IPS-NIHi7 (cell line): Measurements from ENCODE around the gene ELF1.
"Not testable (repeated sequence)": the region's sequence is repeated elsewhere in the genome, so short reads cannot be mapped to it uniquely, and the experiment has no call there.

Source experiments
- DNase-seq: peaks from one replicate; pipeline ENCODE4 v3.0.0; 2012; ENCODE audit warnings: mixed read lengths; ENCODE audit errors: extremely low spot score

The ELF1 gene

GRCh38 chr13:40933508-40934204 lies 85.5 kb downstream of the ELF1 start:
- no peak for DNase-seq

DNA sequence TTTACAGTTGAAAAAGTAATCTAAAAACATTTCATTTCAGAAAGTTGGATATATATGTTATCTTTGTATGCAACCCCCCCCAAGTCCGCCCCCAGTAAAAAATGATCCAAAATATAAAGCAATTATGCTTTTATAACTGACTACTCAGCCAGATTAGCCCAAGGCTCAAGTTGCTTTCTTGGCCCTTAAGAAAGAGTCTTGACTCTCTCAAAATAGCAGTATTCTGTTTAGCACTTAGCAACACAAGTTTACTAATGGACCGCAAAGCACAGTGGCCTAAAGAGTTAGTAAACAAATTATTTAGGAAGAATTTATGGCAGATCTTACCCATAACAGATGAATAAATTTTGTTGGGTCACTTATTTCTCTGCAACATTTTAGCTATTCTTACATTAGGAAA lies 86.9 kb downstream of the ELF1 start:
- no peak for DNase-seq

GRCh38 chr13:40931719-40932118 lies 87.4 kb downstream of the ELF1 start:
- DNase-seq = no peak

DNA sequence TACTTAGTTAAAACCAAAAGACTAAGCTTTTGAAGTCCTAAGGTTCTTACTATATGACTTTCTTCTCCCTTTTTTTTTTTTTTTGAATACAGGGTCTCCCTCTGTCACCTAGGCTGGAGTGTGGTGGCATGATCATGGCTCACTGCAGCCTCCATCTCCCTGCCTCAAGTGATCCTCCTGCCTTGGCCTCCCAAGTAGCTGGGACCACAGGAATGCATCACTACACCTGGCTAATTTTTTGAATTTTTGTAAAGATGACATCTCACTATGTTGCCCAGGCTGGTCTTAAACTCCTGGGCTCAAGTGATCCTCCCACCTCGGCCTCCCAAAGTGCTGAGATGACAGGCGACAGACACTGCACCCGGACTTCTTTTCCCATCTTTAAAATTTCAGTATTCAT lies 89.2 kb downstream of the ELF1 start:
- not testable (repeated sequence) for DNase-seq

DNA sequence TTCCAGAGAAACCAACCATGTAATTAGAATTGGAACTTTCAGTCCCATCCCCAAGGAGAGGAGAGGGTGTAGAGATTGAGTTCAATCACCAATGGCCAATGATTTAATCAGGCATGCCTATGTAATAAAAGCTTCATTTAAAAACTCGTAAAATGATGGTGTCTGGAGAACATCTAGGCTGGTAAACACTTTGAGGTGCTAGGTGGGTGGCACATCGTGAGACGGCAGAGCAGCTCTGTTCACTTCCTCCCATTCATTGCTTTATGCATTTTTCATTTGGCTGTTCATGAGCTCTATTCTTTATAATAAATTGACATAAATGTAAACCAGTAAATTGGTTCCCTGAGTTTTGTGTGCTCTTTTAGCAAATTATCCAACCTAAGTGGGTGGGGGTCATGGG lies 90.1 kb downstream of the ELF1 start:
- DNase-seq = no peak

- DNase-seq = no peak
These were observed 91.2 kb downstream of the ELF1 start for GRCh38 chr13:40927929-40928328.

- no peak for DNase-seq
These were observed 95.2 kb downstream of the ELF1 start for GRCh38 chr13:40923867-40924266.

GRCh38 chr13:40922437-40923040 lies 96.6 kb downstream of the ELF1 start:
- DNase-seq = peak; percentile 12

DNA sequence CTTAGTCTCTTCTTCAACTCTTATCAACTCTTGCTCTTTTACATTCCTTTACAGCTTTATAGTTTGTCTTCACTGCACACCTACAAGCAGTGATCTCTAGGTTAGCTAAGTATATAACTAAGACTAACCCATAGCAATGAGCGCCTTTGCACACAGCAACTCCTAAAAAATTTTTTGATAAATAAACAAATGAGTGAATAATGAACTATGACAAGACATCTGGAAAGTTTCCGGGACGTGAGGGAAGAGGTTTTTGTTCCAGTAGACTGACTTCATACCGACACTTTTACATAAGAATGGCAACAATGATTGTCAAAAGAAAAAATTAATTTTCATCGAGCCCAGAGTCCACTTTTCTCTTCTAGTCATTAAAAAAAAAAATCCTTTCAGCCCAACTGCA lies 98.3 kb downstream of the ELF1 start:
- DNase-seq = no peak

- not testable (repeated sequence) for DNase-seq
These were observed 99.2 kb downstream of the ELF1 start for GRCh38 chr13:40919901-40920300.

DNA sequence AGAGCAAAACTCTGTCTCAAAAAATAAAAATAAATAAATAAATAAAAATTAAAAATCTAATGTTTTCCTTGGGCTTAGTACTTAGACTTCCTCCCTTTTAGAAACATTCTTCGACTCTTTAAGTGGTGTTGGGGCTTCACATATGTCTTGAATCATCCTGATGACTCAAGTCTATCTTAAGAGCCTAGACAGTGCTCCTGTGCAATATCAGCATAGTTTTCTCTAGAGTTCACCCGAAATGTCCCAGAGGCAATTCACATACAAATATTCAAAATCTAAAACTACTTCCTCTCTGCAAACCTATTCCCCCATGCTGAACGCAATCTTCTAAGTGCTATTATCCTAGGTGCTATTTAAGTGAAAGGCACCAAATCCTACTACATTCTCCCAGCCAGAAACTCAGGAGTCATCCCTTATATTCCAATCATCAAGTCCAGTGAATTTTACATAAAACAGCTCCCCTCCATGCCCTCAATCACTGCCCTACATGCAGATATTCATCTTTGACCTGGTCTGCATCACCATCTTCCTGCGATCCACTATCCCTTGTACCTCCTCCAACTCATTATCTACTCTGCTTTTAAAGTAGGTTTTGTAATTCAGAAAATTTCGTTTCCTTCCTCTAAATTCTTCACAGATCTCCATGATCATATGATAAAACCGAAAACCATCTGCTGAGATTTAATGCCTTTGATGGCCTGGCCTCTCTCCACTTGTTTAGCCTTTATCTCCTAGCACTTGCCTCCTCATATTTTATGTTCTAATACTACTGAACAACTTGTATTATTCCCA lies 102.7 kb downstream of the ELF1 start:
- no peak for DNase-seq

- not testable (repeated sequence) for DNase-seq
These were observed 104.3 kb downstream of the ELF1 start for GRCh38 chr13:40914863-40915262.

GRCh38 chr13:40911341-40911740 lies 107.8 kb downstream of the ELF1 start:
- DNase-seq = no peak

DNA sequence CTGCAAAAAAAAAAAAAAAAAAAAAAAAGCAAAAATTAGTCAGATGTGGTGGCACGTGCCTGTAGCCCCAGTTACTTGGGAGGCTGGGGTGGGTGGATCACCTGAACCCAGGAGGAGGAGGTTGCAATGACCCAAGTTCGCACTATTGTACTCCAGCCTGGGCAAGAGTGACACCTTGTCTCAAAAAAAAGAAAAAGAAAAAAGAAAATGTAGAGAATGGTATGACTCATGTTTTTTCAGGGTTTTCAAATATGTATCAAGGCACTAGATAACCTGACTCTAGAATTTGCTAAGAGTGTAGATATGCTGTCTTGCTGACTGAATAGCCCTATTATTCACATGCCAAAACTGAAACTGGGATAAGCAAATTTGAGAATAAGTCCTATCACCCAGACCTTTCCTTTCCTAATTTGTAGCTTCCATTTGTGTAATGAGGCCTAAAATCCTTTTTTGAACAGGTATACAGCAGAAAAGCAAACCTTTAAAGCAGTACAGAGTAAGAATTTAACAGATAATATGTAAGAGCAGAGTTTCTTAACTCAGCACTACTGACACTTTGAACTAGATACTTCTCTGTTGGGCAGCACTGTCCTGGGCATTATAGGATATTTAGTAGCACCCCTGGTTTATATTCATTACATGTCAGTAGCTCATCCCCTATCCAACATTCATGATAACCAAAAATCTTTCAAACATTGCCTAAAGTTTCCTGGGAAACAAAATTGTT lies 108.6 kb downstream of the ELF1 start:
- DNase-seq = no peak

DNA sequence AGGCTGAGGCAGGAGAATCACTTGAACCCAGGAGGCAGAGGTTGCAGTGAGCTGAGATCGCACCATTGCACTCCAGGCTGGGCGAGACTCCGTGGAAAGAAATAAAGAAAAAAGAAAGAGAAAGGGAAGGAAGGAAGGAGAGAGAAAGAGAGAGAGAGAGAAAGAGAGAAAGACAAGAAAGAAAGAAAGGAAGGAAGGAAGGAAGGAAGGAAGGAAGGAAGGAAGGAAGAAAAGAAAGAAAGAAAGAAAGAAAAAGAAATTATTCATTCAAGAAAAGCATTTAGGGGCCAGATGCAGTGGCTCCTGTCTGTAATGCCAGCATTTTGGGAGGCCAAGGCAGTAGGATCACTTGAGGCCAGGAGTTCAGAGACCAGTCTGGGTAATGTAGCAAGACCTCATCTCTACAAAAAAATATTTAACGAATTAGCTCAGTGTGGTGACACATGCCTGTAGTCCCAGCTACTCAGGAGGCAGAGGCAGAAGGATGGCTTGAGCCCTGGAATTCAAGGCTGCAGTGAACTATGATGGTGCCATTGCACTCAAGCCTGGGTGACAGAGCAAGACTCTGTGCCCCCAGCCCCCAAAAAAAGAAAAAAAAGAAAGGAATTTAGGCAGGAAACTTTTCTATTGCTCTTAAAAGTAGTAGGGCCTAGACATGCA lies 109.4 kb downstream of the ELF1 start:
- not testable (repeated sequence) for DNase-seq

GRCh38 chr13:40908546-40908945 lies 110.6 kb downstream of the ELF1 start:
- DNase-seq = no peak

DNA sequence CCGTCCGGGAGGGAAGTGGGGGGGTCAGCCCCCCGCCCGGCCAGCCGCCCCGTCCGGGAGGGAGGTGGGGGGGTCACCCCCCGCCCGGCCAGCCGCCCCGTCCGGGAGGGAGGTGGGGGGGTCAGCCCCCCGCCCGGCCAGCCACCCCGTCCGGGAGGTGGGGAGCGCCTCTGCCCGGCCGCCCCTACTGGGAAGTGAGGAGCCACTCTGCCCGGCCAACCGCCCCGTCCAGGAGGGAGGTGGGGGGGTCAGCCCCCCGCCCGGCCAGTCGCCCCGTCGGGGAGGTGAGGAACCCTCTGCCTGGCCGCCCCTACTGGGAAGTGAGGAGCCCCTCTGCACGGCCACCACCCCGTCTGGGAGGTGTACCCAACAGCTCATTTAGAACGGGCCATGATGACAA lies 118.1 kb downstream of the ELF1 start:
- DNase-seq = not testable (repeated sequence)

DNA sequence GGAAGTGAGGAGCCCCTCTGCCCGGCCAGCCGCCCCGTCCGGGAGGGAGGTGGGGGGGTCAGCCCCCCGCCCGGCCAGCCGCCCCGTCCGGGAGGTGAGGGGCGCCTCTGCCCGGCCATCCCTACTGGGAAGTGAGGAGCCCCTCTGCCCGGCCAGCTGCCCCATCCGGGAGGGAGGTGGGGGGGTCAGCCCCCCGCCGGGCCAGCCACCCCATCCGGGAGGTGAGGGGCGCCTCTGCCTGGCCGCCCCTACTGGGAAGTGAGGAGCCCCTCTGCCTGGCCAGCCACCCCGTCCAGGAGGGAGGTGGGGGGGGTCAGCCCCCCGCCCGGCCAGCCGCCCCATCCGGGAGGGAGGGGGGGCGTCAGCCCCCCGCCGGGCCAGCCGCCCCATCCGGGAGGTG lies 118.5 kb downstream of the ELF1 start:
- not testable (repeated sequence) for DNase-seq

DNA sequence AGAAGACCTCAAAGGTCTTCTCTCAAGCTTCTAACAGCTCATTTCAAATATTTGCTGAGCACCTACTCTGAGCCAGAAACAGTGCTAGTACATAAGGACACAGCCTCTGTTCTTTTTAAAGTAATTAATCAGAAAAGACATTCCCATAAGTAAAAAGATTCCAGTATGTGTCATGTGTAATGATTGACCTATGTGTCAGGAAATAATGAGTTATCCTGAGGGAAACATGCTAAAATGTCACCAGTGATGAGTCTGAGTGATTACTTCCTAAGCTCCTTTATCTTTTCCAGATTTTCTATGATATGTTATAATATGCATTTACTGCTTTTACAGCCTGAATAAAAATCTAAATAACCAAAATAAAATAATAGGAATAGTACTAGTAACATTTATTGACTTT lies 122.1 kb downstream of the ELF1 start:
- no peak for DNase-seq

- no peak for DNase-seq
These were observed 123.6 kb downstream of the ELF1 start for GRCh38 chr13:40895227-40896184.
